K562 (cell line): ENCODE data around the gene GNG3. TPM values are rescaled to one million over a fixed set of nuclear protein-coding genes. Genes with fewer than 3 reads are reported as not detected.

Source experiments
- CBX2 ChIP-seq: fragments of 200-600 bp; sonication (generic); IDR thresholded peaks from one replicate; pipeline ENCODE4 v1.6.1; 2012; ENCODE audit warnings: mild to moderate bottlenecking, low read length, inconsistent platforms; ENCODE audit not compliant: insufficient read depth, poor library complexity, severe bottlenecking
- EP400 ChIP-seq: fragments of 450-650 bp; IDR thresholded peaks from 2 replicates; pipeline ENCODE4 v1.6.1; 2017; ENCODE audit warnings: antibody characterized with exemption, mild to moderate bottlenecking, moderate library complexity
- HDAC6 ChIP-seq: IDR thresholded peaks from 2 replicates; pipeline ENCODE4 v1.6.1; 2012; ENCODE audit warnings: low read depth, mild to moderate bottlenecking, control low read depth, inconsistent platforms, low read length, moderate library complexity
- HMGN3 ChIP-seq: IDR thresholded peaks from 2 replicates; pipeline ENCODE4 v1.6.1; 2011; ENCODE audit warnings: borderline replicate concordance, low read depth, mild to moderate bottlenecking, mixed read lengths, low read length; ENCODE audit not compliant: insufficient read length; ENCODE audit errors: extremely low read depth
- HSF4 ChIP-seq: fragments of 250-450 bp; sonication (Bioruptor Pico); IDR thresholded peaks from 2 replicates; pipeline ENCODE4 v2.1.2; 2022; ENCODE audit warnings: mild to moderate bottlenecking, moderate library complexity, borderline replicate concordance
- NR2C1 ChIP-seq, 2 experiments: fragments of 450-650 bp; IDR thresholded peaks; 2 replicates each; pipeline ENCODE4 v1.6.1; 2017; ENCODE audit warnings: mild to moderate bottlenecking in 2 of 2, antibody characterized with exemption in 1 of 2, inconsistent platforms in 1 of 2, missing compliant biosample characterization in 1 of 2, missing genetic modification characterization in 1 of 2
- PHTF2 ChIP-seq: fragments of 250-450 bp; sonication (Bioruptor Pico); IDR thresholded peaks from 2 replicates; pipeline ENCODE4 v1.5.0; 2021; ENCODE audit warnings: mild to moderate bottlenecking
- SREBF2 ChIP-seq: sonication (generic); formaldehyde crosslinking; IDR thresholded peaks from 2 replicates; pipeline ENCODE4 v1.4.0; 2020; ENCODE audit warnings: mild to moderate bottlenecking, missing genetic modification reagents
- TCF3 ChIP-seq: sonication (generic); formaldehyde crosslinking; IDR thresholded peaks from 2 replicates; pipeline ENCODE4 v1.4.0; 2020; ENCODE audit warnings: mild to moderate bottlenecking, missing genetic modification reagents
- TCF7 ChIP-seq: sonication (generic); IDR thresholded peaks from 2 replicates; pipeline ENCODE4 v1.6.1; 2016; ENCODE audit warnings: antibody characterized with exemption, borderline replicate concordance
- polyA plus RNA-seq, 8 experiments: library from polyadenylated mRNA; depleted of rRNA in 4 of 8; stranded (reverse) in 5 of 8; unstranded in 3 of 8; fragments of >200 nt; fragmentation: Nextera tagmentation in 2 of 8; fragmentation: Illumina TruSeq in 1 of 8; extraction: Ambion mirVana in 2 of 8; extraction: Trizol in 1 of 8; gene quantifications; 2 replicates each; pipeline versions ENCODE4 v1.2.1 to v1.2.3, GENCODE V29; 2011 to 2014; ENCODE audit warnings: inconsistent platforms in 1 of 8, missing spikeins in 1 of 8
- total RNA-seq, 7 experiments: library from RNA; depleted of rRNA in 6 of 7; stranded (reverse); fragments of >200 nt in 6 of 7; fragmentation: Illumina TruSeq in 2 of 7; extraction: Trizol in 2 of 7; gene quantifications; 2 replicates each; pipeline versions ENCODE4 v1.2.1 to v1.2.3, GENCODE V29; 2011 to 2021; ENCODE audit warnings: low replicate concordance in 1 of 7
- TF ChIP-seq, protein P1 (sequence below): fragments of 200-400 bp; formaldehyde crosslinking; IDR thresholded peaks from 2 replicates; pipeline ENCODE4 v1.6.1; 2017; ENCODE audit warnings: mild to moderate bottlenecking, low read depth, low read length, moderate library complexity
- TF ChIP-seq, protein P2 (sequence below), 2 experiments: fragments of 450-650 bp in 1 of 2; sonication (generic) in 1 of 2; formaldehyde crosslinking; conservative IDR thresholded peaks; 2 replicates each; pipeline versions ENCODE4 v1.4.0 to v1.8.1; 2020 to 2022; ENCODE audit warnings: mild to moderate bottlenecking in 1 of 2, missing genetic modification reagents in 1 of 2
- TF ChIP-seq, protein P3 (sequence below): fragments of 450-650 bp; formaldehyde crosslinking; IDR thresholded peaks from 2 replicates; pipeline ENCODE4 v1.4.0; 2020; ENCODE audit warnings: mild to moderate bottlenecking, moderate library complexity
- TF ChIP-seq, protein P4 (sequence below): IDR thresholded peaks from 2 replicates; pipeline ENCODE4 v1.6.1; 2012; ENCODE audit warnings: low read depth, low read length, improper control_type of control experiment, borderline replicate concordance
- TF ChIP-seq, protein P5 (sequence below), 2 experiments: fragments of 250-450 bp in 1 of 2; fragments of 450-650 bp in 1 of 2; sonication (Bioruptor Pico) in 1 of 2; IDR thresholded peaks; 2 replicates each; pipeline versions ENCODE4 v1.6.1 to v1.8.0; 2016 to 2021; ENCODE audit warnings: mild to moderate bottlenecking in 2 of 2, moderate library complexity in 2 of 2, missing compliant biosample characterization in 1 of 2, missing genetic modification characterization in 1 of 2
- TF ChIP-seq, protein P6 (sequence below): fragments of 250-450 bp; sonication (Bioruptor Pico); IDR thresholded peaks from 2 replicates; pipeline ENCODE4 v1.4.0; 2020; ENCODE audit warnings: mild to moderate bottlenecking

Gene GNG3
- total and polyA plus RNA-seq, 9 of the 15 experiments (the other 6 are each of a cell fraction or from before 2014, with no cell fraction given): 0.07 TPM; not detected in 8

DNA sequence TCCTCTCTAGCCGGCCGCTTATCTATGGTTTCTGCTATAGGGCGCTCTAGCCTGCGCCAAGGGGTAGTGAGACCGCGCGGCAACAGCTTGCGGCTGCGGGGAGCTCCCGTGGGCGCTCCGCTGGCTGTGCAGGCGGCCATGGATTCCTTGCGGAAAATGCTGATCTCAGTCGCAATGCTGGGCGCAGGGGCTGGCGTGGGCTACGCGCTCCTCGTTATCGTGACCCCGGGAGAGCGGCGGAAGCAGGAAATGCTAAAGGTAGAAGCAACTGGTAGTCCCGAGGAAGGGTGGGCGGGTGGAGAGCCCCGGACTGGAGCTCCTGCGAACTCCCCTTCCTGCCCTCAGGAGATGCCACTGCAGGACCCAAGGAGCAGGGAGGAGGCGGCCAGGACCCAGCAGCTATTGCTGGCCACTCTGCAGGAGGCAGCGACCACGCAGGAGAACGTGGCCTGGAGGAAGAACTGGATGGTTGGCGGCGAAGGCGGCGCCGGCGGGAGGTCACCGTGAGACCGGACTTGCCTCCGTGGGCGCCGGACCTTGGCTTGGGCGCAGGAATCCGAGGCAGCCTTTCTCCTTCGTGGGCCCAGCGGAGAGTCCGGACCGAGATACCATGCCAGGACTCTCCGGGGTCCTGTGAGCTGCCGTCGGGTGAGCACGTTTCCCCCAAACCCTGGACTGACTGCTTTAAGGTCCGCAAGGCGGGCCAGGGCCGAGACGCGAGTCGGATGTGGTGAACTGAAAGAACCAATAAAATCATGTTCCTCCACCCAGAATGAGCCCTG, 35.7 kb upstream of the GNG3 start, which contains the start of the genes LBHD1 and UQCC3 (continued):
- TF ChIP-seq NR2C1 (IDR thresholded peaks at IDR 0.05) (peak; percentile 83), NR2C1 (tag; IDR thresholded peaks at IDR 0.05) (peak; percentile 63), TCF3 (CRISPR knock-in tag) (0 out of 2 replicates have a peak, but pooled peaks have one; percentile 5), HMGN3 (peak; percentile 64), PHTF2 (CRISPR knock-in tag) (no peak), HDAC6 (no peak), TCF7 (no peak), SREBF2 (CRISPR knock-in tag) (no peak; the same call in 1 of the 2 replicates), CBX2 (no peak), EP400 (peak; percentile 90), HSF4 (CRISPR knock-in tag) (no peak)
- TF ChIP-seq, protein P1, sequence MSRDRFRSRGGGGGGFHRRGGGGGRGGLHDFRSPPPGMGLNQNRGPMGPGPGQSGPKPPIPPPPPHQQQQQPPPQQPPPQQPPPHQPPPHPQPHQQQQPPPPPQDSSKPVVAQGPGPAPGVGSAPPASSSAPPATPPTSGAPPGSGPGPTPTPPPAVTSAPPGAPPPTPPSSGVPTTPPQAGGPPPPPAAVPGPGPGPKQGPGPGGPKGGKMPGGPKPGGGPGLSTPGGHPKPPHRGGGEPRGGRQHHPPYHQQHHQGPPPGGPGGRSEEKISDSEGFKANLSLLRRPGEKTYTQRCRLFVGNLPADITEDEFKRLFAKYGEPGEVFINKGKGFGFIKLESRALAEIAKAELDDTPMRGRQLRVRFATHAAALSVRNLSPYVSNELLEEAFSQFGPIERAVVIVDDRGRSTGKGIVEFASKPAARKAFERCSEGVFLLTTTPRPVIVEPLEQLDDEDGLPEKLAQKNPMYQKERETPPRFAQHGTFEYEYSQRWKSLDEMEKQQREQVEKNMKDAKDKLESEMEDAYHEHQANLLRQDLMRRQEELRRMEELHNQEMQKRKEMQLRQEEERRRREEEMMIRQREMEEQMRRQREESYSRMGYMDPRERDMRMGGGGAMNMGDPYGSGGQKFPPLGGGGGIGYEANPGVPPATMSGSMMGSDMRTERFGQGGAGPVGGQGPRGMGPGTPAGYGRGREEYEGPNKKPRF: no peak
- TF ChIP-seq, protein P2, sequence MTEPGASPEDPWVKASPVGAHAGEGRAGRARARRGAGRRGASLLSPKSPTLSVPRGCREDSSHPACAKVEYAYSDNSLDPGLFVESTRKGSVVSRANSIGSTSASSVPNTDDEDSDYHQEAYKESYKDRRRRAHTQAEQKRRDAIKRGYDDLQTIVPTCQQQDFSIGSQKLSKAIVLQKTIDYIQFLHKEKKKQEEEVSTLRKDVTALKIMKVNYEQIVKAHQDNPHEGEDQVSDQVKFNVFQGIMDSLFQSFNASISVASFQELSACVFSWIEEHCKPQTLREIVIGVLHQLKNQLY (CRISPR knock-in tag; conservative IDR thresholded peaks at IDR 0.05): no peak
- TF ChIP-seq, protein P3, sequence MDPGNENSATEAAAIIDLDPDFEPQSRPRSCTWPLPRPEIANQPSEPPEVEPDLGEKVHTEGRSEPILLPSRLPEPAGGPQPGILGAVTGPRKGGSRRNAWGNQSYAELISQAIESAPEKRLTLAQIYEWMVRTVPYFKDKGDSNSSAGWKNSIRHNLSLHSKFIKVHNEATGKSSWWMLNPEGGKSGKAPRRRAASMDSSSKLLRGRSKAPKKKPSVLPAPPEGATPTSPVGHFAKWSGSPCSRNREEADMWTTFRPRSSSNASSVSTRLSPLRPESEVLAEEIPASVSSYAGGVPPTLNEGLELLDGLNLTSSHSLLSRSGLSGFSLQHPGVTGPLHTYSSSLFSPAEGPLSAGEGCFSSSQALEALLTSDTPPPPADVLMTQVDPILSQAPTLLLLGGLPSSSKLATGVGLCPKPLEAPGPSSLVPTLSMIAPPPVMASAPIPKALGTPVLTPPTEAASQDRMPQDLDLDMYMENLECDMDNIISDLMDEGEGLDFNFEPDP (CRISPR knock-in tag): 0 out of 2 replicates have a peak, but pooled peaks have one; percentile 50
- TF ChIP-seq, protein P4, sequence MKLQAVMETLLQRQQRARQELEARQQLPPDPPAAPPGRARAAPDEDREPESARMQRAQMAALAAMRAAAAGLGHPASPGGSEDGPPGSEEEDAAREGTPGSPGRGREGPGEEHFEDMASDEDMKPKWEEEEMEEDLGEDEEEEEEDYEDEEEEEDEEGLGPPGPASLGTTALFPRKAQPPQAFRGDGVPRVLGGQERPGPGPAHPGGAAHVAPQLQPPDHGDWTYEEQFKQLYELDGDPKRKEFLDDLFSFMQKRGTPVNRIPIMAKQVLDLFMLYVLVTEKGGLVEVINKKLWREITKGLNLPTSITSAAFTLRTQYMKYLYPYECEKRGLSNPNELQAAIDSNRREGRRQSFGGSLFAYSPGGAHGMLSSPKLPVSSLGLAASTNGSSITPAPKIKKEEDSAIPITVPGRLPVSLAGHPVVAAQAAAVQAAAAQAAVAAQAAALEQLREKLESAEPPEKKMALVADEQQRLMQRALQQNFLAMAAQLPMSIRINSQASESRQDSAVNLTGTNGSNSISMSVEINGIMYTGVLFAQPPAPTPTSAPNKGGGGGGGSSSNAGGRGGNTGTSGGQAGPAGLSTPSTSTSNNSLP: no peak
- TF ChIP-seq, protein P5, sequence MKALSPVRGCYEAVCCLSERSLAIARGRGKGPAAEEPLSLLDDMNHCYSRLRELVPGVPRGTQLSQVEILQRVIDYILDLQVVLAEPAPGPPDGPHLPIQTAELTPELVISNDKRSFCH (CRISPR knock-in tag; IDR thresholded peaks at IDR 0.05): no peak
- TF ChIP-seq, protein P5 (tag; IDR thresholded peaks at IDR 0.05): peak; percentile 43; the same call in 1 of the 2 replicates
- TF ChIP-seq, protein P6, sequence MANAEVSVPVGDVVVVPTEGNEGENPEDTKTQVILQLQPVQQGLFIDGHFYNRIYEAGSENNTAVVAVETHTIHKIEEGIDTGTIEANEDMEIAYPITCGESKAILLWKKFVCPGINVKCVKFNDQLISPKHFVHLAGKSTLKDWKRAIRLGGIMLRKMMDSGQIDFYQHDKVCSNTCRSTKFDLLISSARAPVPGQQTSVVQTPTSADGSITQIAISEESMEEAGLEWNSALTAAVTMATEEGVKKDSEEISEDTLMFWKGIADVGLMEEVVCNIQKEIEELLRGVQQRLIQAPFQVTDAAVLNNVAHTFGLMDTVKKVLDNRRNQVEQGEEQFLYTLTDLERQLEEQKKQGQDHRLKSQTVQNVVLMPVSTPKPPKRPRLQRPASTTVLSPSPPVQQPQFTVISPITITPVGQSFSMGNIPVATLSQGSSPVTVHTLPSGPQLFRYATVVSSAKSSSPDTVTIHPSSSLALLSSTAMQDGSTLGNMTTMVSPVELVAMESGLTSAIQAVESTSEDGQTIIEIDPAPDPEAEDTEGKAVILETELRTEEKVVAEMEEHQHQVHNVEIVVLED (CRISPR knock-in tag): peak; percentile 4; the same call in 1 of the 2 replicates
